Fibroblast of lung (primary cell): Measurements from ENCODE around the gene USP46. TPM values are rescaled to one million over a fixed set of nuclear protein-coding genes. Genes with fewer than 3 reads are reported as not detected.

Source experiments
- polyA plus RNA-seq, 2 donors: library from polyadenylated mRNA; depleted of rRNA in 1 of 2; stranded (reverse) in 1 of 2; unstranded in 1 of 2; fragments of >200 nt; gene quantifications; 2 replicates each; pipeline ENCODE4 v1.2.1, GENCODE V29; 2011 to 2012; ENCODE audit warnings: missing spikeins in 1 of 2
- total RNA-seq: library from RNA; depleted of rRNA; stranded (reverse); fragments of >200 nt; gene quantifications from 2 replicates; pipeline ENCODE4 v1.2.1, GENCODE V29; 2014

USP46 gene
- total and polyA plus RNA-seq, 2 donors (not counting 1 experiment from before 2014, with no cell fraction given): 14.4 to 21.8 TPM

Other genes starting within 250 kb of the USP46 start
- under 0.01 TPM in 2 replicates for gene ERVMER34-1, start 92.1 kb upstream of the USP46 start, total RNA-seq
- gene ERVMER34-1, start 92.1 kb upstream of the USP46 start, polyA plus RNA-seq: 0.07 and 0.54 TPM in 2 replicates
- gene RASL11B, start 203.0 kb upstream of the USP46 start, total RNA-seq: 0.26 and 2.1 TPM in 2 replicates
- 2.3 and 15.2 TPM in 2 replicates for gene RASL11B, start 203.0 kb upstream of the USP46 start, polyA plus RNA-seq